GM18511 (cell line): ENCODE data around the gene CABP1.

Experiments used
- ATAC-seq: cut with Tn5 transposase; IDR thresholded peaks from one replicate; pipeline ENCODE4 v1.9.1; 2021; ENCODE audit warnings: mild to moderate bottlenecking, moderate library complexity; ENCODE audit not compliant: unreplicated experiment

Gene CABP1

GRCh38 chr12:120690083-120690450 lies 49.6 kb downstream of the CABP1 start:
- no peak for ATAC-seq

DNA sequence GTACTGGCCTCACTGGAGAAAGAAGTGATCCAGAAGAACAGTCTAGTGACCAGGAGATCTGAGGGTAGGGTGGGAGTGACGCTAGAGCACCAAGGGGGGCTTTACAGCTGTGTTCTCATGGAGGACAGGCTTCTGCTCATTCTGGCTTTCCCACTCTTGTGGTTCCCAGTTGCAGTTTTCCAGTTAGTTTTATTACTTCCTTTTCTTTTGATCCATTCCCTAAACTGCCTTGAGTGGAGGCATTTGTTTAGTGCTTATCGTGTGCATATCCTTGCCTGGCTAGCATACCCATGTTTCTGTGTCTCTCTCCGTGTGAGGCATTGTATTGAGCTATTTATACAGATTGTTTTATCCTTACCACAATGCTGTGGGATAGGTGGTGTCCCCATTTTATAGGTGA lies 50.6 kb downstream of the CABP1 start:
- no peak for ATAC-seq

GRCh38 chr12:120692524-120693033 lies 52.2 kb downstream of the CABP1 start:
- no peak for ATAC-seq

GRCh38 chr12:120693848-120694247 lies 53.4 kb downstream of the CABP1 start:
- ATAC-seq: no peak

DNA sequence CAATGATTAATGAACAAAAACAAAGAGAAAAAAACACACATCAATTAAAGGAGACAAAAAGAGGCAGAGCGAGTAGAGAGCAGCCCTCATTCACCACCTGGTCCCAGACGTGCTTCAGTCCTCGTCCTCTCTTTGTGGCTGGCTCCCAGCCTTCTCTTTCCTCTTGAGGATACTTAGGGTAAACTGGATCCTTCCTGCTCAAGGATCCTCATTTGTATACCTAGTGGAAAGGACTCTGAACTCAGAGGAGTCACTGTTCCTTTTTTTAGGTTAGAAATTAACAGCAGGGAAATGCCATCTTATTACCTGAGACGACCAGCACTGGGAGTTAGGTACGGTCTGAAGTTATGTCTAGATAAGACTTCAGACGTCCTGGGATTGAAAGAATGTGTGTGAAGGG lies 56.2 kb downstream of the CABP1 start:
- ATAC-seq: no peak

GRCh38 chr12:120697344-120697743 lies 56.9 kb downstream of the CABP1 start:
- no peak for ATAC-seq

DNA sequence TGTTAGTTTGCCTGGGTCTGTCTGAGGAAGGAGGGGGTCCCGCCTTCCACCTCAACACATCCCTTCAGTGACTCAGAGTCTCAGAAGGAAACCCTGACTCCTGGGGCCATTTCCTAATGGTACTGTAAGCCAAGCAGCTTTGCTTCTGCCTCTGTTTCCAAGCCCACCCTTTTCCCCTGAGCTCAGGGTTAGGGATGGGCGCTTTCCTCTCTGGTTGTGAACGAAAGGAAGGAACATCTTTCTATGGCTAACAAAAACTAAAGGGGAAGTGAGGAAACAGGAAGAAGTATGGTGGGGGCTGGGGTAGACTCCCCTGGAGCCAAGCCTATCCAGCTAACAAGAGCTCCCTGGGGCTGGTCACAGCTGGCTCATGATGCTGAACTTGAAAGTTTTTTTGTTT lies 58.2 kb downstream of the CABP1 start:
- no peak for ATAC-seq

GRCh38 chr12:120699553-120699952 lies 59.1 kb downstream of the CABP1 start:
- ATAC-seq: no peak

DNA sequence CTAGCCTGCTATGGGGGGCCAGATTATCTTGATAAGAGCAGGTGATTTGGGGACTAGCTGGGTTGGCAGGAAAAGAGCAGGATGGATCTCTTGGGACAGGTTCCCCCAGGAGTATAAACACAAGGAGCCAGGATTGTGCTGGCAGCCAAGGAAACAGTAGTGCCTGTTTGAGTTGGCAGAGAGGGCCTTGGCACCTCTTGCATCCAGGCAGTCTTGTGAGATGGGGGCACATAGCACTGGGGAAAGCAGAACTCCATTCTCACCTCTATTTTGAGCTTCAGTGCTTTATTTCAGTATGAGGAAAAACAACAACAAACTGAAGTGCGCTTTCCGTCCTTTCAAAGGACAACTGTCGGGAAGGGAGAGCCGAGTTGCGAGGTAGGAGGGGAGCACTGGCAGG lies 60.5 kb downstream of the CABP1 start:
- ATAC-seq: no peak

- ATAC-seq: no peak
These were observed 62.2 kb downstream of the CABP1 start for GRCh38 chr12:120702637-120703036.

- no peak for ATAC-seq
These were observed 63.0 kb downstream of the CABP1 start for GRCh38 chr12:120703311-120703942.

GRCh38 chr12:120705618-120706017 lies 65.2 kb downstream of the CABP1 start:
- no peak for ATAC-seq

DNA sequence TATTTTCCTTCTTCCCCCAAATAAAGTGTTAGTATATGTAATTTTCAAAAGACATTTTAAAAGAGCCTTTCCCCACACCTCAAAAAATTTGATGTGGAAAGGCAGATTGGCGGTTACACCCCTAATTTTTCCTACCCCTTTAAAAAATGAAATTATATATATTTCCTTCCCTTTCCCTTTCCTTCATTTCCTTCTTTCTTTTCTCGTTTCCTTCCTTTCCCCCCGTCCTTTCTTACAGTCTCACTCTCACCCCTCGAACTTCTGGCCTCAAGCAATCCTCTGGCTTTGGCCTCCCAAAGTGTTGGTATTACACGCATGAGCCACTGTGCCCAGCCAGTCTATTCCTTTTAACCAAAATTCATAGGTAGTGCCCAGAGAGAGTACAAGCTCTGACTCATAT lies 65.6 kb downstream of the CABP1 start:
- ATAC-seq: no peak

DNA sequence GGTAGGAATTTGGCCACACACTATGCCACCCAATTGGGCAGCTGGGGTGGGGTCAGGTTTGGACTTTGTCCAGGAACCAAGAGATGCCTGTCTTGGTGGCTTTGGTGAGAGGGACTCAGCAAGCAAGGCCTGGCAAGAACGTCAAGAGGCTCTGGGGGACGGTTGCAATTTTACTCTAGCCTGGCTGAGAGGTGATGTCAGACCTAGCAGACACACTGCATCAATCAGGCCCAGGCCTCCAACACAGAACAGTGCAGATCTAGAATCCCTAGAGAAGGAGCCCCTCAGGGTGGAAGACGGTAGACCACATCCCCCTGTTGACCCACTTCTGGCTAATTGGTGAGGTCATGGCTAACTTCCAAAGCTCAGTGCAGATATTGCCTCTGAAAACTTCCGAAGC lies 68.2 kb downstream of the CABP1 start:
- ATAC-seq: no peak

- peak; percentile 84 for ATAC-seq
These were observed 69.8 kb downstream of the CABP1 start, which contains the start of gene UNC119B for GRCh38 chr12:120710031-120710804. TSS of gene UNC119B (plus strand) at chr12:120710458. CDS start at chr12:120710475, 17 bp downstream.

- ATAC-seq: peak; percentile 39
These were observed 70.4 kb downstream of the CABP1 start for GRCh38 chr12:120710805-120711296.

DNA sequence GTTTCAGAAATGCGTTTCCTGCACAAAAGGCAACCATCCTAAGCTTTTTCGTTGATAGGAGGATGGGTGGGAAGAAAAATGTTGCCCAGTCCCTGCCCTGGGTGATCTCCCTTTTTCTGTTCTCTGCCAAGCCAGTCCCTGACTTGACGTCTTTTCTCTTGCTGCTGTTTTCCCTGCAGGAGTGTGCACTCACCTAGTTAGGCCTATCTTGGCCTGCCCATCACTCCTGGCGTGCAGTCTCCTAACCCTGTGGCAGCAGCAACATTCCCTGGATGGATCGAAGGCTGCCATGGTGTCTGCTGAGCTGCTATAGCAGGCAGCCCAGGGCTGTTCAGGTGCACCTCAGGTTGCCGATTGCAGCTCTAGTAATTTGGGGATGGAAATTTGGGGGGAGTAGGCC lies 71.0 kb downstream of the CABP1 start:
- no peak for ATAC-seq

DNA sequence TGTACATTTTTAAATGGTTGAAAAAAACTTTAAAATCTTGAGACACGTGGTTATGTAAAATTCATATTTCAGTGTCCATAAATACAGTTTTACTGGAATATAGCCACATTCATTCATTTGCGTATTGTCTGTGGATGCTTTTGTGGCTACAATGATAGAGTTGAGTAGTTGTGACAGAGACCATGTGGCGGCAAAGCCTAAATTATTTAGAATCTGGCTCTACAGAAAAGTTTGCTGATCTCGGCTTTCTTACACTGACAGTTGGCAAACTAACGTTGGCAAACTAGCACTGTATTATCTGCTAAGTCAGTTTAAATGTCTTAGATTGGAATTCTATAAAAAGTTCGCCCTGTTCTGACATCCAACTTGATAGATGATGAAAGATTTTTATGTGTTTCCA lies 72.2 kb downstream of the CABP1 start:
- ATAC-seq: no peak

DNA sequence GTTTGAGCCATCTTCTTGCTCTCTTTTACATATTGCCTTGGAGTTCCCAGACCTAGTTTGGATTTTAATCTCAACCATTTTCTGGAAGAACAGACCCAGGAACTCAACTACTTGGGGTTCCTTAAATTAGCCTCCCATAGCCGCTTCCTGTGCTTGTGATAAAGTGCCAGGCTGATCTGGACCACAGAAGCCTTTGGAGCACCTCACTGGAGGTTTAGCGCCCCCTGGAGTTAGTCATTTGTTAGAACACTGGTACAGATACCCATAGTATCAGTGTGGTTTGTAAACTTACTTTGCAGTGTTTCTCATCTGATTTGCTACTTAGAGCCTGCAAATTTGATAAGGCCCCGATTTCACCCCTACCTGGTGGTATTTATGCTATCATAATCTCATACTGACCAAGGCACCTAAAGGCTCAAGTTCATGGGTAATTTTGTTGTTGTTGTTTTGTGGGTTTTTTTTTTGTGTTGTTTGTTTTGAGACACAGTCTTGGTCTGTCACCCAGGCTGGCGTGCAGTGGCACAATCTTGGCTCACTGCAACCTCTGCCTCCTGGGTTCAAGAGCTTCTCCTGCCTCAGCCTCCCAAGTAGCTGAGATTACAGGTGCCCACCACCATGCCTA lies 73.5 kb downstream of the CABP1 start:
- ATAC-seq: no peak
